ENCODE results near the gene SPAAR.

SPAAR gene

DNA sequence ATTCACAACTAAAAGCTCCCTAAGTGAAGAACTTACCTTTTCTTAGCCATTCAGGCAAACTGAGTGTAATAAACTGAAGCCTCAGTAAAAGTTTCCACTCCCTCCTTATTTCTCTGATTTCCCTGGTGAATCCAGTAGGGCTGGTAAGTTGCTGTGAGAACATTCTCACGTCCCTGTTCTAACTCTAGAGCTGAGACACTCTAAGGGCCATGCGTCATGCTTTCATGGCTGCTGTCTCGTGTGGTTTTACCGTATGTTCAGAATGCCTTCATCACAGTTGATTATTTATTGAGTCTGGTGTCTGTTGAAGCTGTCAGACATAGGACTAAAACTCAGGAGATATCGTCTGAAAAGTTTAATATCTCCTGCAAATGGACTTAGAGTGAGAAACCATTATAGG, 47.4 kb downstream of the SPAAR start (continued):
- TF ChIP-seq, protein P1, sequence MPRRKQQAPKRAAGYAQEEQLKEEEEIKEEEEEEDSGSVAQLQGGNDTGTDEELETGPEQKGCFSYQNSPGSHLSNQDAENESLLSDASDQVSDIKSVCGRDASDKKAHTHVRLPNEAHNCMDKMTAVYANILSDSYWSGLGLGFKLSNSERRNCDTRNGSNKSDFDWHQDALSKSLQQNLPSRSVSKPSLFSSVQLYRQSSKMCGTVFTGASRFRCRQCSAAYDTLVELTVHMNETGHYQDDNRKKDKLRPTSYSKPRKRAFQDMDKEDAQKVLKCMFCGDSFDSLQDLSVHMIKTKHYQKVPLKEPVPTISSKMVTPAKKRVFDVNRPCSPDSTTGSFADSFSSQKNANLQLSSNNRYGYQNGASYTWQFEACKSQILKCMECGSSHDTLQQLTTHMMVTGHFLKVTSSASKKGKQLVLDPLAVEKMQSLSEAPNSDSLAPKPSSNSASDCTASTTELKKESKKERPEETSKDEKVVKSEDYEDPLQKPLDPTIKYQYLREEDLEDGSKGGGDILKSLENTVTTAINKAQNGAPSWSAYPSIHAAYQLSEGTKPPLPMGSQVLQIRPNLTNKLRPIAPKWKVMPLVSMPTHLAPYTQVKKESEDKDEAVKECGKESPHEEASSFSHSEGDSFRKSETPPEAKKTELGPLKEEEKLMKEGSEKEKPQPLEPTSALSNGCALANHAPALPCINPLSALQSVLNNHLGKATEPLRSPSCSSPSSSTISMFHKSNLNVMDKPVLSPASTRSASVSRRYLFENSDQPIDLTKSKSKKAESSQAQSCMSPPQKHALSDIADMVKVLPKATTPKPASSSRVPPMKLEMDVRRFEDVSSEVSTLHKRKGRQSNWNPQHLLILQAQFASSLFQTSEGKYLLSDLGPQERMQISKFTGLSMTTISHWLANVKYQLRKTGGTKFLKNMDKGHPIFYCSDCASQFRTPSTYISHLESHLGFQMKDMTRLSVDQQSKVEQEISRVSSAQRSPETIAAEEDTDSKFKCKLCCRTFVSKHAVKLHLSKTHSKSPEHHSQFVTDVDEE (CRISPR knock-in tag; IDR thresholded peaks at IDR 0.05), result no peak

DNA sequence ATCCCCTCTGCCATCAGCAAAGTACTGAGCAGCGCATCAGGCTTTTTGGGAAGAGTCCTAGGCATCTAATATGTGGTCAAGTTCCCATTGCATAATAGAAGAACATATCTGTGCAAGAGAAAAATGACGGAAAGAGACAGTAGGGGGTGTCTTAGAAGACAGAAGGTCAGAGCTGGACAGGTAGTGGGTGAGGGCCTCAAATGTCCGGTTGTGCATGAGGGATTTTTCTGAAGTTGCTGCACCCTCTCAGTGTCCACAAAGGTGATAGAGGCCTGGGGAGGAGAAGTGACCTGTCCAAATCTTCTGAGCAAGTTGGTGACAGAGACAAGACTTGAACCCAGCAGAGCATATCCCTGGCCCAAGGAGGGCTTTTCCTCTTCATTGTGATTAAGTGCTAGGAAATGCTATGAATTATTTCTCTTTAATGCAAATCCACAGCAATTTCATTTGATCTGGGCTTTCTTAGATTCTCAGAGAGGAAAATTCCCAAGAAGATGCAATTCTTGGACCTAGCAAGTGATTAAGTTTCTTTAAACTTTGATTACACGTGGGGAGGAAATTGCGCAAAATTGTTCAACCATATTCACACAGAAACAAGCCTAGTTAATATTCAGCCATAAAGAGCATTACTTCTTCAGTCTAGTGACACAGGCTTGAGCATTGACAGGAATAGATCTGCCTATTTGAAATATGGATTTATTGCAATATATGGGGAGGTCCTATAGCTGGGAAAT, 49.0 kb downstream of the SPAAR start, which contains the start of gene OR2S2:
Gene OR2S2, minus strand, starts transcription at position 51 of the 734 bp plus-strand sequence. CDS start 56 bp downstream, outside the sequence.
- no peak for ATAC-seq
- TF ChIP-seq CSDC2 (CRISPR knock-in tag; IDR thresholded peaks at IDR 0.05), result no peak
- TF ChIP-seq, protein P2, sequence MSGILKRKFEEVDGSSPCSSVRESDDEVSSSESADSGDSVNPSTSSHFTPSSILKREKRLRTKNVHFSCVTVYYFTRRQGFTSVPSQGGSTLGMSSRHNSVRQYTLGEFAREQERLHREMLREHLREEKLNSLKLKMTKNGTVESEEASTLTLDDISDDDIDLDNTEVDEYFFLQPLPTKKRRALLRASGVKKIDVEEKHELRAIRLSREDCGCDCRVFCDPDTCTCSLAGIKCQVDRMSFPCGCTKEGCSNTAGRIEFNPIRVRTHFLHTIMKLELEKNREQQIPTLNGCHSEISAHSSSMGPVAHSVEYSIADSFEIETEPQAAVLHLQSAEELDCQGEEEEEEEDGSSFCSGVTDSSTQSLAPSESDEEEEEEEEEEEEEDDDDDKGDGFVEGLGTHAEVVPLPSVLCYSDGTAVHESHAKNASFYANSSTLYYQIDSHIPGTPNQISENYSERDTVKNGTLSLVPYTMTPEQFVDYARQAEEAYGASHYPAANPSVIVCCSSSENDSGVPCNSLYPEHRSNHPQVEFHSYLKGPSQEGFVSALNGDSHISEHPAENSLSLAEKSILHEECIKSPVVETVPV (CRISPR knock-in tag; IDR thresholded peaks at IDR 0.05), result no peak

DNA sequence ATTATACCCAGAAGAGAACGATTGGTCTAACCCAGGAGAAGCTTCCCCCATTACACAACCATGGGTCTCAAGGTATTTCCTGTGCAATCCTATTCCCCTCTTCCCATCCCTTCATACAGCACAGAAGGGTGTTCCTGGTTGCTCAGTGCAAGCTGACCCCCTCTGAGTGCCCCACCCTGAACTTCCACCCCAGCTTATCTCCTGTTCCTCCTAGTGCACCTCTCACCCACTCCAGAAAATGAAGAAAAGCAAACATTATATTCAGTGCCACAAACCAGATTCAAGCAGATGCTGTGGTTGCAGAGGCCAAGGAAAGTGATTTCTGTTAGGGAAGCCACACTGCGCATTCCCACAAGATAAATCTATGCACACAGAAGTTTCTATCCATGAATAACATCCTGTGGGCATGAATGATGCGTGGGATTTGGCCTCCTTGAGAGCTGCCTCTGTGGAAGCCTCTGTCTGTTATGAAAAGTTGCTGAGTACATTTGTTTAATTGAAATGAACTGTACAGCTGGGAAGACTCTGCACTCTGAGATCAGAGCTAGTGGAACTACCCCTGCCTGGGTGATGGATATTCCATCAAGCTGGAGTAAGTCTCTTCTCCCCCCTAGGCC, 50.9 kb downstream of the SPAAR start:
- ATAC-seq, result no peak
- TF ChIP-seq, protein P2 (CRISPR knock-in tag; IDR thresholded peaks at IDR 0.05), result no peak
- TF ChIP-seq ZFP30 (CRISPR knock-in tag; IDR thresholded peaks at IDR 0.05) (no peak), CSDC2 (CRISPR knock-in tag; IDR thresholded peaks at IDR 0.05) (no peak), BACH2 (CRISPR knock-in tag; IDR thresholded peaks at IDR 0.05; ENCODE audit: borderline replicate concordance) (no peak), ZC3H10 (CRISPR knock-in tag; IDR thresholded peaks at IDR 0.05) (no peak), PPARA (CRISPR knock-in tag; IDR thresholded peaks at IDR 0.05; ENCODE audit: borderline replicate concordance) (no peak), TCF4 (CRISPR knock-in tag; IDR thresholded peaks at IDR 0.05; ENCODE audit: borderline replicate concordance) (no peak), ESRRG (CRISPR knock-in tag; IDR thresholded peaks at IDR 0.05) (no peak), ARNTL (CRISPR knock-in tag; IDR thresholded peaks at IDR 0.05; ENCODE audit: borderline replicate concordance, low read depth) (no peak), RARB (CRISPR knock-in tag; IDR thresholded peaks at IDR 0.05) (no peak), ZNF70 (CRISPR knock-in tag; IDR thresholded peaks at IDR 0.05) (no peak)
- TF ChIP-seq, protein P3, sequence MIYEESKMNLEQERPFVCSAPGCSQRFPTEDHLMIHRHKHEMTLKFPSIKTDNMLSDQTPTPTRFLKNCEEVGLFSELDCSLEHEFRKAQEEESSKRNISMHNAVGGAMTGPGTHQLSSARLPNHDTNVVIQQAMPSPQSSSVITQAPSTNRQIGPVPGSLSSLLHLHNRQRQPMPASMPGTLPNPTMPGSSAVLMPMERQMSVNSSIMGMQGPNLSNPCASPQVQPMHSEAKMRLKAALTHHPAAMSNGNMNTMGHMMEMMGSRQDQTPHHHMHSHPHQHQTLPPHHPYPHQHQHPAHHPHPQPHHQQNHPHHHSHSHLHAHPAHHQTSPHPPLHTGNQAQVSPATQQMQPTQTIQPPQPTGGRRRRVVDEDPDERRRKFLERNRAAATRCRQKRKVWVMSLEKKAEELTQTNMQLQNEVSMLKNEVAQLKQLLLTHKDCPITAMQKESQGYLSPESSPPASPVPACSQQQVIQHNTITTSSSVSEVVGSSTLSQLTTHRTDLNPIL (CRISPR knock-in tag; IDR thresholded peaks at IDR 0.05; ENCODE audit: low read depth), result no peak
- TF ChIP-seq, protein P4, sequence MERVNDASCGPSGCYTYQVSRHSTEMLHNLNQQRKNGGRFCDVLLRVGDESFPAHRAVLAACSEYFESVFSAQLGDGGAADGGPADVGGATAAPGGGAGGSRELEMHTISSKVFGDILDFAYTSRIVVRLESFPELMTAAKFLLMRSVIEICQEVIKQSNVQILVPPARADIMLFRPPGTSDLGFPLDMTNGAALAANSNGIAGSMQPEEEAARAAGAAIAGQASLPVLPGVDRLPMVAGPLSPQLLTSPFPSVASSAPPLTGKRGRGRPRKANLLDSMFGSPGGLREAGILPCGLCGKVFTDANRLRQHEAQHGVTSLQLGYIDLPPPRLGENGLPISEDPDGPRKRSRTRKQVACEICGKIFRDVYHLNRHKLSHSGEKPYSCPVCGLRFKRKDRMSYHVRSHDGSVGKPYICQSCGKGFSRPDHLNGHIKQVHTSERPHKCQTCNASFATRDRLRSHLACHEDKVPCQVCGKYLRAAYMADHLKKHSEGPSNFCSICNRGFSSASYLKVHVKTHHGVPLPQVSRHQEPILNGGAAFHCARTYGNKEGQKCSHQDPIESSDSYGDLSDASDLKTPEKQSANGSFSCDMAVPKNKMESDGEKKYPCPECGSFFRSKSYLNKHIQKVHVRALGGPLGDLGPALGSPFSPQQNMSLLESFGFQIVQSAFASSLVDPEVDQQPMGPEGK (CRISPR knock-in tag; IDR thresholded peaks at IDR 0.05; ENCODE audit: borderline replicate concordance), result no peak
- TF ChIP-seq, protein P1 (CRISPR knock-in tag; IDR thresholded peaks at IDR 0.05), result no peak
